OCI-LY1 (cell line): ENCODE results near the gene TMEM252.

Experiments used
- H2AFZ ChIP-seq: fragments of 200-600 bp; sonication (generic), shearing (Covaris generic); 2 replicates; pipeline ENCODE4 v1.6.0; 2014; ENCODE audit warnings: antibody characterized with exemption, mild to moderate bottlenecking, low read length
- H3F3A ChIP-seq: fragments of 200-600 bp; sonication (generic), shearing (Covaris generic); 2 replicates; pipeline ENCODE4 v1.6.0; 2014; ENCODE audit warnings: mild to moderate bottlenecking, antibody characterized with exemption, low read length, moderate library complexity; ENCODE audit not compliant: insufficient read depth
- H3K27ac ChIP-seq: fragments of 200-600 bp; sonication (generic); 2 replicates; pipeline ENCODE4 v1.5.1; 2014; ENCODE audit warnings: low read length, mixed run types, mild to moderate bottlenecking, low read depth; ENCODE audit not compliant: poor library complexity, severe bottlenecking
- H3K27me3 ChIP-seq: fragments of 200-600 bp; sonication (generic); 2 replicates; pipeline ENCODE4 v1.6.0; 2014; ENCODE audit warnings: antibody characterized with exemption, mild to moderate bottlenecking, low read length, moderate library complexity; ENCODE audit not compliant: insufficient read depth
- H3K36me3 ChIP-seq: fragments of 200-600 bp; sonication (generic); 2 replicates; pipeline ENCODE4 v1.6.1; 2014; ENCODE audit warnings: mild to moderate bottlenecking, antibody characterized with exemption, low read length, moderate library complexity, mixed read lengths; ENCODE audit not compliant: insufficient read depth
- H3K4me1 ChIP-seq: fragments of 200-600 bp; sonication (generic); 2 replicates; pipeline ENCODE4 v1.5.1; 2014; ENCODE audit warnings: mild to moderate bottlenecking, low read length, moderate library complexity; ENCODE audit not compliant: insufficient read depth, severe bottlenecking
- H3K4me2 ChIP-seq: fragments of 200-600 bp; sonication (generic), shearing (Covaris generic); 2 replicates; pipeline ENCODE4 v1.6.1; 2014; ENCODE audit warnings: low read length
- H3K4me3 ChIP-seq: fragments of 200-600 bp; sonication (generic); 2 replicates; pipeline ENCODE4 v1.5.1; 2014; ENCODE audit warnings: low read length, low read depth, mild to moderate bottlenecking, mixed read lengths; ENCODE audit not compliant: poor library complexity, severe bottlenecking
- H3K79me2 ChIP-seq: fragments of 200-600 bp; shearing (Covaris generic); 2 replicates; pipeline ENCODE4 v1.6.1; 2016; ENCODE audit warnings: mixed run types, low read length, mixed read lengths; ENCODE audit not compliant: insufficient read depth
- H3K9ac ChIP-seq: fragments of 200-600 bp; sonication (generic), shearing (Covaris generic); 2 replicates; pipeline ENCODE4 v1.6.1; 2014; ENCODE audit warnings: mild to moderate bottlenecking, low read length, mixed read lengths
- H3K9me2 ChIP-seq: fragments of 200-600 bp; sonication (generic), shearing (Covaris generic); 2 replicates; pipeline ENCODE4 v1.6.1; 2014; ENCODE audit warnings: low read depth, mild to moderate bottlenecking, low read length, mixed read lengths
- H3K9me3 ChIP-seq: fragments of 200-600 bp; shearing (Covaris generic); 2 replicates; pipeline ENCODE4 v1.6.1; 2014; ENCODE audit warnings: low read length, mixed read lengths
- H4K20me1 ChIP-seq: fragments of 200-600 bp; sonication (generic), shearing (Covaris generic); 2 replicates; pipeline ENCODE4 v1.6.0; 2016; ENCODE audit warnings: mild to moderate bottlenecking, low read length; ENCODE audit not compliant: insufficient read depth
- EZH2 ChIP-seq: fragments of 200-600 bp; sonication (generic), shearing (Covaris generic); IDR thresholded peaks from 2 replicates; pipeline ENCODE4 v1.8.0; 2017; ENCODE audit warnings: borderline replicate concordance, mixed run types, mild to moderate bottlenecking, antibody characterized with exemption, low read length, moderate library complexity, mixed read lengths
- TF ChIP-seq, protein P1 (sequence below): fragments of 200-600 bp; sonication (generic), shearing (Covaris generic); IDR thresholded peaks from 2 replicates; pipeline ENCODE4 v1.5.1; 2017; ENCODE audit warnings: mild to moderate bottlenecking, antibody characterized with exemption, low read length, moderate library complexity, mixed read lengths

The TMEM252 gene

DNA sequence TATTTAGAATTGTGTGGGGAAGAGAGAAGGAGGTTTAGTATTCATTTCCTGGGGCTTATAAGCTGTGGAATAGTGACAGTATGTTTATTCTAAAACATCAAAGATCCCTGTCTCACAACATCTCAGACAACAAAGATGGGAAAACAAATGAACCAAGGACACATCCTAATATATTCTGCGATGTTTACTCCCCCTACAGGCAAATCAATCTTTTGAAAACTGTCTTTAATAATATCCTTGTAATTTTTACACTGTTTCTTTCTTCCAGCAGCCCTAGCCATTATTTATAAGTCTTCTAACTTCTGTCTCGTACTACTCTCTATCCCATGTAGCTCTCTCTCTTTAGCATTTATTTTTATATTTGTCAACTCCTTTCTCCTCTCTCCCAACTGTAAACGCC, 33.5 kb upstream of the TMEM252 start:
- Histone ChIP-seq H3K79me2 (no peaks in the 10 kb centered on the region), H2AFZ (no peak overlapping the region), H3K9me2 (no peaks in the 10 kb centered on the region), H4K20me1 (no peaks in the 10 kb centered on the region), H3K36me3 (no peaks in the 10 kb centered on the region), H3K4me3 (no peak overlapping the region), H3K27me3 (no peaks in the 10 kb centered on the region), H3K27ac (no peak overlapping the region), H3K4me1 (peaks cover 13% of the 10 kb centered on the region), H3K9me3 (no peaks in the 10 kb centered on the region), H3K4me2 (no peak overlapping the region), H3K9ac (no peak overlapping the region), H3F3A (no peaks in the 10 kb centered on the region)
- no peak for TF ChIP-seq EZH2
- TF ChIP-seq, protein P1, sequence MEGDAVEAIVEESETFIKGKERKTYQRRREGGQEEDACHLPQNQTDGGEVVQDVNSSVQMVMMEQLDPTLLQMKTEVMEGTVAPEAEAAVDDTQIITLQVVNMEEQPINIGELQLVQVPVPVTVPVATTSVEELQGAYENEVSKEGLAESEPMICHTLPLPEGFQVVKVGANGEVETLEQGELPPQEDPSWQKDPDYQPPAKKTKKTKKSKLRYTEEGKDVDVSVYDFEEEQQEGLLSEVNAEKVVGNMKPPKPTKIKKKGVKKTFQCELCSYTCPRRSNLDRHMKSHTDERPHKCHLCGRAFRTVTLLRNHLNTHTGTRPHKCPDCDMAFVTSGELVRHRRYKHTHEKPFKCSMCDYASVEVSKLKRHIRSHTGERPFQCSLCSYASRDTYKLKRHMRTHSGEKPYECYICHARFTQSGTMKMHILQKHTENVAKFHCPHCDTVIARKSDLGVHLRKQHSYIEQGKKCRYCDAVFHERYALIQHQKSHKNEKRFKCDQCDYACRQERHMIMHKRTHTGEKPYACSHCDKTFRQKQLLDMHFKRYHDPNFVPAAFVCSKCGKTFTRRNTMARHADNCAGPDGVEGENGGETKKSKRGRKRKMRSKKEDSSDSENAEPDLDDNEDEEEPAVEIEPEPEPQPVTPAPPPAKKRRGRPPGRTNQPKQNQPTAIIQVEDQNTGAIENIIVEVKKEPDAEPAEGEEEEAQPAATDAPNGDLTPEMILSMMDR = no peak; the same call in 1 of the 2 replicates

DNA sequence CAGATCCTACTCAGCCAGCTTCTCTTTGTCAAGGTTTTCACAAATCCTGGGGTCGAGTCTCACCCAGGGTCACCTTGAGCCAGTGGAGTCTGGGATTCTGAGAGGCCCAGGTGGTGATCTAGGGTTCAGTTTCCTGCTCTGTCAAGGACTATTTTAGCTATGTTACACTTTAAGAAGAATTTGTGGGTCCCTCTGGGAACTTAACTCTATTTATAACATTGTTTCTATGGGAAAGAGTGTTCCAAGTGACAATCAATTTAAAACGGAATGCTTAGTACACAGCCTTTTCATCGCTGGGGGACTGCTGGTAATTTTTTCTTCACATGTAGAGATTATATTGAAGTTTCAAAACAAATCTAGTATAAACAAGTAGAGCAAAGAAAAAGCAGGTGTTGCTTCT, 26.9 kb upstream of the TMEM252 start:
- no peaks in the 10 kb centered on the region for H3K79me2 ChIP-seq
- no peak overlapping the region for H3K27ac ChIP-seq
- H3K9me3 ChIP-seq = no peaks in the 10 kb centered on the region
- H2AFZ ChIP-seq = no peak overlapping the region
- no peaks in the 10 kb centered on the region for H3K36me3 ChIP-seq
- no peak overlapping the region for H3K9ac ChIP-seq
- TF ChIP-seq, protein P1 = no peak
- no peak for TF ChIP-seq EZH2
- peaks cover 7% of the 10 kb centered on the region for H3K4me1 ChIP-seq
- no peaks in the 10 kb centered on the region for H3K9me2 ChIP-seq
- no peak overlapping the region for H3K4me2 ChIP-seq
- H4K20me1 ChIP-seq = no peaks in the 10 kb centered on the region
- no peaks in the 10 kb centered on the region for H3K27me3 ChIP-seq
- H3F3A ChIP-seq = no peaks in the 10 kb centered on the region
- H3K4me3 ChIP-seq = no peak overlapping the region

DNA sequence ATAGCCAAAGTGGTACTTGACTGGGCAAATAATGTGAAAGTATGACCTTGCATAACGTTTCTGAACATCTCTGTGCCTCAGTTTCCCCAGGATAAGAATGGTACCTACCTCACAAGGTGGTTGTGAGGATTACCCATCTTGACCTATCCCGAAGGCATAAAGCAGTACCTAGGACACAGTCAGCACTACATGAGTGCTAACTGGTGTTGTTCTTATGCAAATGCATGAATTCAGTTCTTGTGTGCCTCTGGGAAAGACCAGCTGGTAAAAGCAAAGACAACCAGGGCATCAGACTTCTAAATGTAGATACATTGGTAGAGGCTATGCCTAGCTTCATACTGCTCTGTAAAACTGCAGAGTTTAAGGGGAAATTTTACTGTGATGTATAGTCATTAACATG, 21.8 kb upstream of the TMEM252 start:
- no peaks in the 10 kb centered on the region for H3K9me3 ChIP-seq
- H3K9ac ChIP-seq = no peak overlapping the region
- no peak for TF ChIP-seq EZH2
- TF ChIP-seq, protein P1 = no peak
- no peak overlapping the region for H3K4me3 ChIP-seq
- H3K36me3 ChIP-seq = no peaks in the 10 kb centered on the region
- H3F3A ChIP-seq = no peaks in the 10 kb centered on the region
- H3K4me1 ChIP-seq = peaks cover 7% of the 10 kb centered on the region
- no peak overlapping the region for H2AFZ ChIP-seq
- no peaks in the 10 kb centered on the region for H3K27me3 ChIP-seq
- no peaks in the 10 kb centered on the region for H3K79me2 ChIP-seq
- H3K4me2 ChIP-seq = no peak overlapping the region
- no peaks in the 10 kb centered on the region for H3K9me2 ChIP-seq
- no peaks in the 10 kb centered on the region for H4K20me1 ChIP-seq
- no peak overlapping the region for H3K27ac ChIP-seq
